Endothelial cell of umbilical vein (primary cell): ENCODE results near the gene DENND4A. TPM values are rescaled to one million over a fixed set of nuclear protein-coding genes. Genes with fewer than 3 reads are reported as not detected.

Experiments
- BruUV-seq: library from RNA; stranded (reverse); fragments of 400-500 nt; replicated peaks from 2 replicates; lab custom pipeline; 2021; lab: Mats Ljungman, UMichigan
- CTCF ChIA-PET: fragments of 300-600, 350-600 bp; sonication (Branson Sonifier 250); formaldehyde crosslinking; loops from one replicate; lab custom pipeline; 2021; ENCODE audit warnings: antibody characterized with exemption, inconsistent platforms; lab: Charles Lee
- POLR2A ChIA-PET: fragments of 300-600, 350-600 bp; sonication (Branson Sonifier 250); formaldehyde crosslinking; loops from one replicate; lab custom pipeline; 2021; ENCODE audit warnings: antibody characterized with exemption, inconsistent platforms; lab: Charles Lee
- DNase-seq: peaks from one replicate; pipeline ENCODE4 v3.0.0-alpha.2; 2011; ENCODE audit warnings: low read depth, low spot score
- FAIRE-seq: peaks from 2 replicates; lab custom pipeline; 2011; peaks lifted over from hg19 to GRCh38; lab: Jason Lieb, UNC
- H2AFZ ChIP-seq: 2 replicates; pipeline ENCODE4 v1.6.0; 2012; ENCODE audit warnings: low read depth, low read length, control low read depth, inconsistent platforms
- H3K27ac ChIP-seq: 2 replicates; pipeline ENCODE4 v1.5.1; 2011; ENCODE audit warnings: low read depth, mild to moderate bottlenecking, control low read depth, low read length, moderate library complexity; ENCODE audit not compliant: insufficient read depth
- H3K27me3 ChIP-seq, 2 experiments: 2 replicates each; pipeline versions ENCODE4 v1.6.0 to v1.6.1; 2011; ENCODE audit warnings: low read length in 2 of 2, mixed read lengths in 1 of 2; ENCODE audit not compliant: control insufficient read depth in 2 of 2, insufficient read depth in 2 of 2
- H3K36me3 ChIP-seq, 2 experiments: 2 replicates in 1 of 2; 3 replicates in 1 of 2; pipeline ENCODE4 v1.5.1; 2011; ENCODE audit warnings: low read length in 2 of 2, mild to moderate bottlenecking in 1 of 2, moderate library complexity in 1 of 2; ENCODE audit not compliant: control insufficient read depth in 2 of 2, insufficient read depth in 2 of 2; ENCODE audit errors: extremely low read depth in 1 of 2
- H3K4me1 ChIP-seq: 3 replicates; pipeline ENCODE4 v1.5.1; 2011; ENCODE audit warnings: mild to moderate bottlenecking, low read length; ENCODE audit not compliant: control insufficient read depth, insufficient read depth; ENCODE audit errors: extremely low read depth
- H3K4me2 ChIP-seq: 2 replicates; pipeline ENCODE4 v1.6.1; 2011; ENCODE audit warnings: low read length, control low read depth, mixed read lengths; ENCODE audit not compliant: insufficient read depth
- H3K4me3 ChIP-seq, 3 experiments: fragments of 200-600 bp in 1 of 3; sonication (generic), shearing (Covaris generic) in 1 of 3; replicated peaks in 1 of 3; 2 replicates each; pipeline ENCODE4 v1.5.1; 2011 to 2016; ENCODE audit warnings: control low read depth in 3 of 3, low read length in 3 of 3, mild to moderate bottlenecking in 2 of 3, inconsistent platforms in 1 of 3, low read depth in 1 of 3, moderate library complexity in 1 of 3; ENCODE audit not compliant: insufficient read depth in 1 of 3
- H3K79me2 ChIP-seq: 2 replicates; pipeline ENCODE4 v1.6.0; 2012; ENCODE audit warnings: low read length, inconsistent platforms; ENCODE audit not compliant: control insufficient read depth, insufficient read depth
- H3K9ac ChIP-seq: replicated peaks from 2 replicates; pipeline ENCODE3; 2011; ENCODE audit warnings: low read length, control low read depth; ENCODE audit not compliant: insufficient read depth; ENCODE audit errors: extremely low read depth
- H3K9me1 ChIP-seq: replicated peaks from 3 replicates; pipeline ENCODE4 v1.6.0; 2011; ENCODE audit warnings: mild to moderate bottlenecking, low read length; ENCODE audit not compliant: control insufficient read depth, insufficient read depth; ENCODE audit errors: extremely low read depth
- H3K9me3 ChIP-seq: replicated peaks from 2 replicates; pipeline ENCODE4 v1.5.1; 2012; ENCODE audit warnings: low read length, inconsistent platforms; ENCODE audit not compliant: control insufficient read depth, insufficient read depth
- H4K20me1 ChIP-seq: replicated peaks from 2 replicates; pipeline ENCODE3; 2011; ENCODE audit warnings: mild to moderate bottlenecking, low read length; ENCODE audit not compliant: control insufficient read depth, insufficient read depth; ENCODE audit errors: extremely low read depth
- CTCF ChIP-seq, 2 donors: IDR thresholded peaks; 1 replicate in 1 of 2; 2 replicates in 1 of 2; pipeline ENCODE4 v1.5.1; 2011; ENCODE audit warnings: low read length in 2 of 2, mild to moderate bottlenecking in 2 of 2, moderate library complexity in 2 of 2, control low read depth in 1 of 2, inconsistent platforms in 1 of 2, low read depth in 1 of 2; ENCODE audit not compliant: insufficient read depth in 1 of 2; ENCODE audit errors: extremely low read depth in 1 of 2
- EZH2 ChIP-seq: IDR thresholded peaks from 2 replicates; pipeline ENCODE4 v1.6.1; 2012; ENCODE audit warnings: borderline replicate concordance, low read depth, mild to moderate bottlenecking, moderate library complexity, low read length, inconsistent platforms; ENCODE audit not compliant: severe bottlenecking
- FOS ChIP-seq: IDR thresholded peaks from 2 replicates; pipeline ENCODE4 v1.6.1; 2011; ENCODE audit warnings: mild to moderate bottlenecking, low read length, moderate library complexity, borderline replicate concordance; ENCODE audit not compliant: insufficient read depth
- GATA2 ChIP-seq: IDR thresholded peaks from 2 replicates; pipeline ENCODE4 v1.7.0; 2011; ENCODE audit warnings: low read depth, mild to moderate bottlenecking, moderate library complexity, mixed read lengths, low read length; ENCODE audit not compliant: insufficient read length, insufficient read depth
- JUN ChIP-seq: IDR thresholded peaks from 2 replicates; pipeline ENCODE4 v1.6.1; 2011; ENCODE audit warnings: borderline replicate concordance, low read depth; ENCODE audit not compliant: insufficient read length, insufficient read depth
- MYC ChIP-seq: IDR thresholded peaks from one replicate; pipeline ENCODE4 v1.6.1; 2011; ENCODE audit warnings: mild to moderate bottlenecking, low read depth, low read length
- POLR2A ChIP-seq: IDR thresholded peaks from 2 replicates; pipeline ENCODE4 v1.6.1; 2012; ENCODE audit warnings: low read depth, mild to moderate bottlenecking, control low read depth, low read length
- POLR2AphosphoS5 ChIP-seq: IDR thresholded peaks from 2 replicates; pipeline ENCODE4 v1.6.1; 2012; ENCODE audit warnings: low read depth, mild to moderate bottlenecking, control low read depth, low read length, moderate library complexity; ENCODE audit not compliant: insufficient read depth
- dilution Hi-C: fragments of 300-500 bp; cut with MboI; formaldehyde crosslinking; loops from one replicate; pipeline ENCODE4 v1.15.0; 2019; ENCODE audit warnings: low sequenced_read_pairs; ENCODE audit not compliant: extremely low pct_ligation_motif_present
- intact Hi-C: fragments of 100-400 bp; cut with micrococcal nuclease; formaldehyde crosslinking; loops from one replicate; pipeline ENCODE4 v1.10.0; 2022
- polyA plus RNA-seq, 4 experiments: library from polyadenylated mRNA; depleted of rRNA in 3 of 4; stranded (reverse) in 3 of 4; unstranded in 1 of 4; fragments of >200 nt; gene quantifications; 2 replicates each; pipeline versions ENCODE4 v1.2.1 to v1.2.3, GENCODE V29; 2011 to 2012; ENCODE audit warnings: missing spikeins in 1 of 4
- total RNA-seq: library from RNA; stranded (reverse); gene quantifications from 2 replicates; pipeline ENCODE4 v1.2.3, GENCODE V29; 2021
- TF ChIP-seq, protein P1 (sequence below): IDR thresholded peaks from 2 replicates; pipeline ENCODE4 v1.6.1; 2011; ENCODE audit not compliant: insufficient read depth, insufficient read length

The DENND4A gene
- total and polyA plus RNA-seq, 2 donors (not counting 3 experiments of a cell fraction or from before 2014, with no cell fraction given): 5.7 to 22.2 TPM

GRCh38 chr15:65819563-65819960, 27.5 kb upstream of the DENND4A start:
- Histone ChIP-seq H3K4me2 (peak overlapping the region; percentile 74), H3K4me1 (peaks cover 20% of the 10 kb centered on the region), H3K79me2 (no peaks in the 10 kb centered on the region), H3K9me1 (no peaks in the 10 kb centered on the region), H3K9ac (peak overlapping the region; percentile 58), H3K27ac (peak overlapping the region; percentile 88), H3K27me3 (no peaks in the 10 kb centered on the region), H3K4me3 (no peak overlapping the region), H3K9me3 (no peaks in the 10 kb centered on the region), H2AFZ (no peak overlapping the region), H3K36me3 (no peaks in the 10 kb centered on the region), H4K20me1 (no peaks in the 10 kb centered on the region)
- POLR2A ChIA-PET: interaction anchor here (0.6 kb wide), 1 partner anchor 1330 kb away, joined by 5 read pairs; no protein-coding TSS in a partner anchor
- FAIRE-seq: peak; percentile 15
- CTCF ChIA-PET: interaction anchor here (0.6 to 2.1 kb wide), 8 partner anchors 10 to 151 kb away, joined by 3 to 12 read pairs (median 3); no protein-coding TSS in a partner anchor
- peak; percentile 52 for DNase-seq
- dilution Hi-C loops: no loop called here
- peak; percentile 68 for TF ChIP-seq GATA2
- TF ChIP-seq POLR2A: no peak
- no peak for TF ChIP-seq EZH2
- no peak for TF ChIP-seq MYC
- TF ChIP-seq, protein P1, sequence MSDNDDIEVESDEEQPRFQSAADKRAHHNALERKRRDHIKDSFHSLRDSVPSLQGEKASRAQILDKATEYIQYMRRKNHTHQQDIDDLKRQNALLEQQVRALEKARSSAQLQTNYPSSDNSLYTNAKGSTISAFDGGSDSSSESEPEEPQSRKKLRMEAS: no peak
- no peak for TF ChIP-seq JUN
- no peak for TF ChIP-seq CTCF (IDR thresholded peaks at IDR 0.05; ENCODE audit: extremely low read depth in 1 of 2, insufficient read depth in 1 of 2, low read depth in 1 of 2, low read length in 2 of 2)
- no peak for TF ChIP-seq POLR2AphosphoS5
- peak; percentile 50 for TF ChIP-seq FOS
- no TSS peak for BruUV-seq
- intact Hi-C loops: loop anchor here (1.0 to 2.0 kb wide), 4 partner anchors 13 to 27 kb away; partner anchors contain the start of gene DENND4A
